Measurements from ENCODE around the gene TMOD3.
"Not testable (repeated sequence)": the region's sequence is repeated elsewhere in the genome, so short reads cannot be mapped to it uniquely, and the experiment has no call there.

Gene TMOD3

GRCh38 chr15:51865317-51865716, 35.9 kb downstream of the TMOD3 start:
- DNase-seq, result no peak

GRCh38 chr15:51866161-51866560, 36.7 kb downstream of the TMOD3 start:
- no peak for DNase-seq

GRCh38 chr15:51866751-51867150, 37.3 kb downstream of the TMOD3 start:
- no peak for DNase-seq

GRCh38 chr15:51869060-51869421, 39.6 kb downstream of the TMOD3 start:
- no peak for DNase-seq

- DNase-seq, result no peak
Observed at GRCh38 chr15:51870774-51871173, 41.3 kb downstream of the TMOD3 start.

- no peak for DNase-seq
Observed at GRCh38 chr15:51874751-51875644, 45.5 kb downstream of the TMOD3 start.

- no peak for DNase-seq
Observed at GRCh38 chr15:51876169-51876568, 46.7 kb downstream of the TMOD3 start.

GRCh38 chr15:51878446-51879386, 49.3 kb downstream of the TMOD3 start:
- DNase-seq, result no peak

GRCh38 chr15:51879555-51879954, 50.1 kb downstream of the TMOD3 start:
- DNase-seq, result no peak

GRCh38 chr15:51883271-51883837, 53.9 kb downstream of the TMOD3 start:
- no peak for DNase-seq

- no peak for DNase-seq
Observed at GRCh38 chr15:51884041-51884440, 54.6 kb downstream of the TMOD3 start.

GRCh38 chr15:51884517-51885236, 55.2 kb downstream of the TMOD3 start:
- no peak for DNase-seq

GRCh38 chr15:51885758-51886157, 56.3 kb downstream of the TMOD3 start:
- not testable (repeated sequence) for DNase-seq

- DNase-seq, result no peak
Observed at GRCh38 chr15:51887887-51888592, 58.6 kb downstream of the TMOD3 start.

- DNase-seq, result no peak
Observed at GRCh38 chr15:51888593-51889195, 59.2 kb downstream of the TMOD3 start.

- no peak for DNase-seq
Observed at GRCh38 chr15:51889486-51889885, 60.0 kb downstream of the TMOD3 start.

- DNase-seq, result no peak
Observed at GRCh38 chr15:51904421-51904820, 75.0 kb downstream of the TMOD3 start.

GRCh38 chr15:51904931-51905330, 75.5 kb downstream of the TMOD3 start:
- DNase-seq, result no peak

GRCh38 chr15:51907136-51907862, 77.8 kb downstream of the TMOD3 start:
- no peak for DNase-seq

- DNase-seq, result no peak
Observed at GRCh38 chr15:51908316-51908715, 78.9 kb downstream of the TMOD3 start.

GRCh38 chr15:51909584-51909983, 80.1 kb downstream of the TMOD3 start:
- no peak for DNase-seq

All from activated CD4-positive, alpha-beta T cell treated with anti-CD3 and anti-CD28 coated beads, Interleukin-2, amount 50 U/mL, for 4 hours (primary cell).